ENCODE results near the gene NR2E1.

NR2E1 gene

GRCh38 chr6:108164543-108164814 is 1.3 kb upstream of the NR2E1 start:
- H3K4me3 ChIP-seq (ENCODE audit: insufficient read depth in 1 of 2, low read depth in 1 of 2, low read length in 2 of 2): no peak overlapping the region
- H4K8ac ChIP-seq (ENCODE audit: low read length): no peak overlapping the region
- H3K27ac ChIP-seq (ENCODE audit: low read length, poor library complexity, severe bottlenecking): no peak overlapping the region
- DNase-seq: no peak
- no peak overlapping the region for H2AK5ac ChIP-seq (ENCODE audit: low read length, severe bottlenecking)
- H3K79me1 ChIP-seq (replicated peaks; ENCODE audit: low read length, poor library complexity, severe bottlenecking): no peaks in the 10 kb centered on the region
- no peak overlapping the region for H2AFZ ChIP-seq (ENCODE audit: low read depth, low read length)
- H3K23ac ChIP-seq (ENCODE audit: low read length in 2 of 2): no peak overlapping the region
- peaks cover 4% of the 10 kb centered on the region for H3K9me3 ChIP-seq (ENCODE audit: control insufficient read depth, low read length)
- no peak overlapping the region for H3K14ac ChIP-seq (ENCODE audit: low read length in 2 of 2)
- H3K18ac ChIP-seq (ENCODE audit: low read depth in 1 of 2, low read length in 2 of 2): no peak overlapping the region
- H2BK5ac ChIP-seq (ENCODE audit: low read depth, low read length, poor library complexity, severe bottlenecking): no peak overlapping the region
- H2BK120ac ChIP-seq (ENCODE audit: low read depth, low read length): no peak overlapping the region
- no peak overlapping the region for H3K4me2 ChIP-seq (ENCODE audit: low read length, poor library complexity, severe bottlenecking)
- 1% methylated on average over 13 of the region's 17 CpGs for WGBS
- no peaks in the 10 kb centered on the region for H3K36me3 ChIP-seq (ENCODE audit: control insufficient read depth in 1 of 2, insufficient read depth in 2 of 2, low read depth in 1 of 2, low read length in 2 of 2)
- H2BK12ac ChIP-seq (ENCODE audit: low read length in 2 of 2): no peak overlapping the region
- H3K4ac ChIP-seq (ENCODE audit: low read depth in 1 of 2, low read length in 2 of 2): no peak overlapping the region
- no peak overlapping the region for H4K91ac ChIP-seq (ENCODE audit: low read length)
- peaks cover 98 to 100% of the 10 kb centered on the region in 2 experiments for H3K27me3 ChIP-seq (ENCODE audit: control insufficient read depth in 1 of 2, insufficient read depth in 1 of 2, low read length in 2 of 2)
- no peak overlapping the region for H2BK15ac ChIP-seq (ENCODE audit: low read depth, poor library complexity, severe bottlenecking)
- H3K9ac ChIP-seq (ENCODE audit: low read length): no peak overlapping the region
- peaks cover 42% of the 10 kb centered on the region for H3K4me1 ChIP-seq (ENCODE audit: control insufficient read depth, insufficient read depth, low read depth, low read length)

DNA sequence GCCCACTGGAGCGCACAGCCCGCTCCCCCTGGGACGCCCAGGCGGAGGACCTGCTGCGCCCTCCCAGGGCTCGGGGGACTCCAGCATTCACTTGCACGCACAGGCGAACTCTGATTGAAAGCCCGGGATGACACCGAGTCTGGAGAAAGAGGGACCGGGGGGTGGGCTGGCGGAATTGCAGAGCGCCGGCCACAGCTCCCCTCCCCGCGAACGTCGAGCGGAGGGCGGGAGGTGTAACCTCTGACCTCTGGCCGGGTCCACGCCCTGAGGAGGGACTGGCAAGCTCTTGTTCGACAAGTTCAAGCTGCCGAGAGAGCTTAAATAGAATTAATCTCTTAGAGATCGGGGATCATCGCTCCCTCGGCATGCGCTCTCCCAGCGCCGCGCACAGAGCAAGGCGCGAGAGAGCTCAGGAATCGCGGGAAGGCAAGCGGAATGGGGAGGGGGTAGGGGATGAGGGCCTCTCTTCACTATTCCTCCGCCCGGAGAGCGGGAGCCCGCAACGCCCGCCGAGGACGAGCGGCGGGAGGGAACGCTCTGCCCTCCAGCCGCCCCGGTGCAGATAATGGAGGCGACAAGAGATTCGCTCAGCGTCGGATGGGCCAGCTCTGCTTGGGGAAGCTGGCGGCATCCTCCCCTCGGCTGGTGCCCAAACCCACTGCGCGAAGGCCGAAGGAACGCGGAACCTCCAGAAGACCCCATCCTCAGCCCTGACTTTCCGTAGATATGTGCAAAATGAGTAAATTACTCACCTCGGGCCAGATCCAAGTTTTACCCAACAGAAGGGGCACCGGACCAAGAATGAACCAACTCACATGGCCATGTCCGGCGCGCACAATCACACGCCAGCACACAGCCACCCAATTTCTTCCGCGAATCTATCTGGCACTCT is 761 bp upstream of the NR2E1 start:
- no peak overlapping the region for H3K18ac ChIP-seq (ENCODE audit: low read depth in 1 of 2, low read length in 2 of 2)
- no peak overlapping the region for H2BK5ac ChIP-seq (ENCODE audit: low read depth, low read length, poor library complexity, severe bottlenecking)
- H3K9ac ChIP-seq (ENCODE audit: low read length): no peak overlapping the region
- peaks cover 4% of the 10 kb centered on the region for H3K9me3 ChIP-seq (ENCODE audit: control insufficient read depth, low read length)
- peak overlapping the region; percentile 24 for H3K4me2 ChIP-seq (ENCODE audit: low read length, poor library complexity, severe bottlenecking)
- peaks cover 100% of the 10 kb centered on the region in 2 experiments for H3K27me3 ChIP-seq (ENCODE audit: control insufficient read depth in 1 of 2, insufficient read depth in 1 of 2, low read length in 2 of 2)
- H3K4me1 ChIP-seq (ENCODE audit: control insufficient read depth, insufficient read depth, low read depth, low read length): peaks cover 47% of the 10 kb centered on the region
- no peak overlapping the region for H3K27ac ChIP-seq (ENCODE audit: low read length, poor library complexity, severe bottlenecking)
- no peak overlapping the region for H2BK120ac ChIP-seq (ENCODE audit: low read depth, low read length)
- H3K4ac ChIP-seq (ENCODE audit: low read depth in 1 of 2, low read length in 2 of 2): no peak overlapping the region
- H3K36me3 ChIP-seq (ENCODE audit: control insufficient read depth in 1 of 2, insufficient read depth in 2 of 2, low read depth in 1 of 2, low read length in 2 of 2): no peaks in the 10 kb centered on the region
- no peak overlapping the region for H2AK5ac ChIP-seq (ENCODE audit: low read length, severe bottlenecking)
- H4K91ac ChIP-seq (ENCODE audit: low read length): no peak overlapping the region
- DNase-seq: no peak
- peak overlapping the region in 1 of 2 experiments; percentile 14 for H3K23ac ChIP-seq (ENCODE audit: low read length in 2 of 2)
- peak overlapping the region; percentile 8 for H2BK15ac ChIP-seq (ENCODE audit: low read depth, poor library complexity, severe bottlenecking)
- whole genome bisulfite sequencing: 1% methylated on average over 69 of the region's 69 CpGs
- no peak overlapping the region for H3K4me3 ChIP-seq (ENCODE audit: insufficient read depth in 1 of 2, low read depth in 1 of 2, low read length in 2 of 2)
- no peak overlapping the region for H2BK12ac ChIP-seq (ENCODE audit: low read length in 2 of 2)
- H4K8ac ChIP-seq (ENCODE audit: low read length): no peak overlapping the region
- no peak overlapping the region for H2AFZ ChIP-seq (ENCODE audit: low read depth, low read length)
- no peaks in the 10 kb centered on the region for H3K79me1 ChIP-seq (replicated peaks; ENCODE audit: low read length, poor library complexity, severe bottlenecking)
- no peak overlapping the region for H3K14ac ChIP-seq (ENCODE audit: low read length in 2 of 2)

DNA sequence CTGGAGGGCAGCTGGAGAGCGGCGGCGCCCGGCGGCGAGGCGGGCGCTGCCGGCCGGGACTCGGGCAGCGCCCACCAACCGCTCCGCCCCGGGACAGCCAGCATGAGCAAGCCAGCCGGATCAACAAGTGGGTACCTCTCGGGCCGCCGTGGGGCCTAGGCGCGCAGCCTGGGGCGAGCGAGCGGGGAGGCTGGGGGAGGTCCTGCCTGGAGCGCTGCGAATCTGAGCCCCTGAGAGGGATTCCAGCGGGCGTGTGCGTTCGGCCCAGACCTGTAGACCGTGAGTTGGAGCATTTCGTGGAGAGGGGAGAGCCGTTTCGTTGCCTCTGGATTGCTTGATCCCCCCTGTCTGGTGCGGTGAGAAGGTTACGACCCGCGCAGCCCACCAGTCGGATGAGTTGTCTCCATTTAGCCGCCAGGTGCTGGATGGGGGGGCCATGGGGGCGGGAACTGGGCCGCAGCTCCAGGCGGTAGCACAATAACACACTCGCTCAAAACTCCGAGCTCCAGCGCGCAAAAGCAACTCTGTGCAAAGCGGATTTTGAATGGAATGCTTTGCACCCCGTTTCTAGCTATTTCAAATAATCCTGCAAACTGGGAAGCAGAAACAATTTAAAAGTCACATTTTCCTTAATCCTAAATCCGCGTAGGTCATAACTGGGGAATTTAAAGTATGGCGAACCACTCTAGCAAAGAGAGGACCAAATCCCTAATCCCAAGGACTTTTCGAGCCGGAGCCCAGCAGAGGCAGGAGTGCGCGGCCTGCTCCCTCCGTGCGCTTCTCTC is 1.0 kb downstream of the NR2E1 start:
- H3K9ac ChIP-seq (ENCODE audit: low read length): no peak overlapping the region
- no peak overlapping the region for H4K8ac ChIP-seq (ENCODE audit: low read length)
- H3K9me3 ChIP-seq (ENCODE audit: control insufficient read depth, low read length): no peaks in the 10 kb centered on the region
- no peaks in the 10 kb centered on the region for H3K79me1 ChIP-seq (replicated peaks; ENCODE audit: low read length, poor library complexity, severe bottlenecking)
- no peak overlapping the region for H2BK5ac ChIP-seq (ENCODE audit: low read depth, low read length, poor library complexity, severe bottlenecking)
- no peak overlapping the region for H3K14ac ChIP-seq (ENCODE audit: low read length in 2 of 2)
- no peaks in the 10 kb centered on the region for H3K36me3 ChIP-seq (ENCODE audit: control insufficient read depth in 1 of 2, insufficient read depth in 2 of 2, low read depth in 1 of 2, low read length in 2 of 2)
- H3K4ac ChIP-seq (ENCODE audit: low read depth in 1 of 2, low read length in 2 of 2): no peak overlapping the region
- peak overlapping the region; percentile 53 for H3K4me2 ChIP-seq (ENCODE audit: low read length, poor library complexity, severe bottlenecking)
- peaks cover 47% of the 10 kb centered on the region for H3K4me1 ChIP-seq (ENCODE audit: control insufficient read depth, insufficient read depth, low read depth, low read length)
- no peak overlapping the region for H2AK5ac ChIP-seq (ENCODE audit: low read length, severe bottlenecking)
- no peak overlapping the region for H2BK15ac ChIP-seq (ENCODE audit: low read depth, poor library complexity, severe bottlenecking)
- peak overlapping the region in 1 of 2 experiments; percentile 96 for H3K23ac ChIP-seq (ENCODE audit: low read length in 2 of 2)
- DNase-seq: no peak
- no peak overlapping the region for H4K91ac ChIP-seq (ENCODE audit: low read length)
- no peak overlapping the region for H3K18ac ChIP-seq (ENCODE audit: low read depth in 1 of 2, low read length in 2 of 2)
- no peak overlapping the region for H3K4me3 ChIP-seq (ENCODE audit: insufficient read depth in 1 of 2, low read depth in 1 of 2, low read length in 2 of 2)
- H2BK12ac ChIP-seq (ENCODE audit: low read length in 2 of 2): no peak overlapping the region
- no peak overlapping the region for H2BK120ac ChIP-seq (ENCODE audit: low read depth, low read length)
- WGBS: 1% methylated on average over 43 of the region's 58 CpGs
- H2AFZ ChIP-seq (ENCODE audit: low read depth, low read length): no peak overlapping the region
- H3K27ac ChIP-seq (ENCODE audit: low read length, poor library complexity, severe bottlenecking): no peak overlapping the region
- H3K27me3 ChIP-seq (ENCODE audit: control insufficient read depth in 1 of 2, insufficient read depth in 1 of 2, low read length in 2 of 2): peaks cover 100% of the 10 kb centered on the region in 2 experiments

DNA sequence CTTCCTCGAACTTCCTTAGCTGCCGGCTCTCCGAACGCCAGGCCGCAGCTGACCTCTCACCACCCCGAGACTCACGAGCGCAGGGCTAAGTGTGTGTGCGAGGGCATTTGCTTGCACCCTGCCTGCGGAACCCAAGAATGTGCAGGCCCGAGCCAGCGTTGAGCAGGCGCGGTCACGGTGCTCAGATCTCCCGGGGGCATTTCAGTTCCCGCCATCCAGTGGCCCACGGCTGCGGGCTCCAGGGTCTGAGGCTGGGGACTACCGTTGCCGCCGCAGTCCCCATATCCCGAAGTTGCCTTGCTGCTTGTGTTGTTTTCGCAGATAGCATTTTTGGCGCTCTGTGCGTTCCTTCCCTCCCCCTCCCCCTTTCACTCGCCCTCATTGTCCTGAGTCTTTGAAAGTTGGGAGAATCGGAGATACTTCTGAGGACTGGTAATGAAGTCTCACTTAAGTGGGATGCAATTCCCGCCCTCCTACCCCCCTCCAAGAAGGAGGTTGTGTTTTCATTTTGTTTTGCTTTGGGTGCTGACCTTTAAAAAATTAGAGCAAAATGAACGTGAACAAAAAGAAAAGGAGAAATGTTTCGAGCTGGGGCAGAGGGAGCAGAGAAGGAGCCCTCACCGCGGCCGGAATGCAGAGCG is 1.7 kb downstream of the NR2E1 start:
- Histone ChIP-seq H3K23ac (ENCODE audit: low read length in 2 of 2) (peak overlapping the region in 1 of 2 experiments; percentile 96), H3K14ac (ENCODE audit: low read length in 2 of 2) (peak overlapping the region in 1 of 2 experiments; percentile 71), H3K4ac (ENCODE audit: low read depth in 1 of 2, low read length in 2 of 2) (no peak overlapping the region), H3K79me1 (replicated peaks; ENCODE audit: low read length, poor library complexity, severe bottlenecking) (no peaks in the 10 kb centered on the region), H3K9ac (ENCODE audit: low read length) (no peak overlapping the region), H2BK12ac (ENCODE audit: low read length in 2 of 2) (no peak overlapping the region), H3K4me3 (ENCODE audit: insufficient read depth in 1 of 2, low read depth in 1 of 2, low read length in 2 of 2) (peak overlapping the region in 1 of 2 experiments; percentile 12), H2BK120ac (ENCODE audit: low read depth, low read length) (no peak overlapping the region), H3K27ac (ENCODE audit: low read length, poor library complexity, severe bottlenecking) (no peak overlapping the region), H3K4me1 (ENCODE audit: control insufficient read depth, insufficient read depth, low read depth, low read length) (peaks cover 47% of the 10 kb centered on the region), H3K27me3 (ENCODE audit: control insufficient read depth in 1 of 2, insufficient read depth in 1 of 2, low read length in 2 of 2) (peaks cover 100% of the 10 kb centered on the region in 2 experiments), H2BK5ac (ENCODE audit: low read depth, low read length, poor library complexity, severe bottlenecking) (no peak overlapping the region), H3K36me3 (ENCODE audit: control insufficient read depth in 1 of 2, insufficient read depth in 2 of 2, low read depth in 1 of 2, low read length in 2 of 2) (no peaks in the 10 kb centered on the region), H3K18ac (ENCODE audit: low read depth in 1 of 2, low read length in 2 of 2) (no peak overlapping the region), H3K4me2 (ENCODE audit: low read length, poor library complexity, severe bottlenecking) (peak overlapping the region; percentile 57), H4K8ac (ENCODE audit: low read length) (no peak overlapping the region), H3K9me3 (ENCODE audit: control insufficient read depth, low read length) (peaks cover 3% of the 10 kb centered on the region), H2AK5ac (ENCODE audit: low read length, severe bottlenecking) (no peak overlapping the region), H2AFZ (ENCODE audit: low read depth, low read length) (no peak overlapping the region), H4K91ac (ENCODE audit: low read length) (no peak overlapping the region), H2BK15ac (ENCODE audit: low read depth, poor library complexity, severe bottlenecking) (no peak overlapping the region)
- WGBS: 8% methylated on average over 28 of the region's 35 CpGs
- DNase-seq: no peak

Measured in mesenchymal stem cell (in vitro differentiated cells and primary cell).